HepG2 (cell line): Measurements from ENCODE around the gene SHLD1. TPM values are rescaled to one million over a fixed set of nuclear protein-coding genes. Genes with fewer than 3 reads are reported as not detected.

Experiments
- ATAC-seq: fragments of 200-7000 bp; cut with Tn5 transposase; 3 replicates; pipeline ENCODE4 v1.9.1; 2020; ENCODE audit warnings: mild to moderate bottlenecking, moderate library complexity
- BruUV-seq: library from RNA; stranded (reverse); fragments of 400-500 nt; replicated peaks from 2 replicates; lab custom pipeline; 2021; lab: Mats Ljungman, UMichigan
- CTCF ChIA-PET: fragments of 300-600 bp; formaldehyde crosslinking; extraction: SDS; loops from one replicate; lab custom pipeline; 2021; ENCODE audit warnings: low total read pairs, inconsistent platforms, low intra/inter-chr PET ratio; lab: Yijun Ruan, JAX
- POLR2A ChIA-PET: fragments of 350-600 bp; sonication (Branson Sonifier 250); formaldehyde crosslinking; loops from one replicate; lab custom pipeline; 2020; ENCODE audit warnings: antibody characterized with exemption, inconsistent platforms; lab: Yijun Ruan, JAX
- DNase-seq: peaks from one replicate; pipeline ENCODE4 v3.0.0-alpha.2; 2015; ENCODE audit warnings: low spot score
- FAIRE-seq: peaks from 3 replicates; lab custom pipeline; 2011; peaks lifted over from hg19 to GRCh38; lab: Jason Lieb, UNC
- H2AFZ ChIP-seq: one replicate; pipeline ENCODE4 v1.6.1; 2011; ENCODE audit warnings: low read length, inconsistent platforms
- H3K27ac ChIP-seq: fragments of 300-600 bp; 3 replicates; pipeline ENCODE4 v1.8.0; 2011; ENCODE audit warnings: mixed run types, mild to moderate bottlenecking, mixed read lengths, low read length, inconsistent platforms; ENCODE audit not compliant: insufficient read depth; ENCODE audit errors: extremely low read length
- H3K27me3 ChIP-seq, 2 experiments: fragments of 200-600 bp in 1 of 2; 2 replicates in 1 of 2; 3 replicates in 1 of 2; pipeline versions ENCODE4 v1.6.0 to v1.8.0; 2011; ENCODE audit warnings: low read length in 2 of 2, mild to moderate bottlenecking in 2 of 2, moderate library complexity in 2 of 2, inconsistent platforms in 1 of 2; ENCODE audit not compliant: insufficient read depth in 2 of 2, control insufficient read depth in 1 of 2
- H3K36me3 ChIP-seq, 2 experiments: fragments of 200-600 bp in 1 of 2; replicated peaks in 1 of 2; 2 replicates in 1 of 2; 3 replicates in 1 of 2; pipeline versions ENCODE4 v1.5.1 to v1.8.0; 2011; ENCODE audit warnings: low read length in 2 of 2, inconsistent platforms in 1 of 2; ENCODE audit not compliant: insufficient read depth in 2 of 2, control insufficient read depth in 1 of 2
- H3K4me1 ChIP-seq: 2 replicates; pipeline ENCODE4 v1.5.1; 2012; ENCODE audit warnings: low read length, inconsistent platforms; ENCODE audit not compliant: insufficient read depth
- H3K4me2 ChIP-seq: 2 replicates; pipeline ENCODE4 v1.6.0; 2011; ENCODE audit warnings: low read depth, low read length, inconsistent platforms
- H3K4me3 ChIP-seq, 3 experiments: fragments of 200-600 bp in 1 of 3; sonication (generic), shearing (Covaris generic) in 1 of 3; replicated peaks in 1 of 3; 2 replicates each; pipeline ENCODE4 v1.5.1; 2011 to 2016; ENCODE audit warnings: low read length in 3 of 3, inconsistent platforms in 2 of 3, low read depth in 2 of 3, mild to moderate bottlenecking in 2 of 3, control low read depth in 1 of 3, mixed read lengths in 1 of 3; ENCODE audit not compliant: insufficient read depth in 1 of 3
- H3K79me2 ChIP-seq: one replicate; pipeline ENCODE4 v1.6.1; 2011; ENCODE audit warnings: low read length, inconsistent platforms; ENCODE audit not compliant: insufficient read depth
- H3K9ac ChIP-seq: 2 replicates; pipeline ENCODE4 v1.6.0; 2011; ENCODE audit warnings: mild to moderate bottlenecking, low read depth, low read length, inconsistent platforms; ENCODE audit not compliant: insufficient read depth
- H3K9me3 ChIP-seq: 2 replicates; pipeline ENCODE4 v1.5.1; 2012; ENCODE audit warnings: mild to moderate bottlenecking, low read length
- H4K20me1 ChIP-seq: 2 replicates; pipeline ENCODE4 v1.6.0; 2011; ENCODE audit warnings: inconsistent platforms, mild to moderate bottlenecking, low read length, moderate library complexity; ENCODE audit not compliant: insufficient read depth
- ARID2 ChIP-seq: sonication (generic); formaldehyde crosslinking; IDR thresholded peaks from 2 replicates; pipeline ENCODE4 v1.8.1; 2022; ENCODE audit warnings: mild to moderate bottlenecking, missing genetic modification reagents, borderline replicate concordance
- FOXK1 ChIP-seq: sonication (generic); formaldehyde crosslinking; IDR thresholded peaks from 2 replicates; pipeline ENCODE4 v1.4.0; 2020; ENCODE audit warnings: low read depth, missing genetic modification reagents, borderline replicate concordance
- HNF1A ChIP-seq, 2 experiments: sonication (generic) in 1 of 2; formaldehyde crosslinking in 1 of 2; IDR thresholded peaks; 2 replicates each; pipeline versions ENCODE4 v1.4.0 to v1.6.1; 2016 to 2020; ENCODE audit warnings: borderline replicate concordance in 1 of 2, low read depth in 1 of 2, mild to moderate bottlenecking in 1 of 2, missing genetic modification reagents in 1 of 2
- LCORL ChIP-seq, 2 experiments: fragments of 450-650 bp in 1 of 2; sonication (generic) in 1 of 2; formaldehyde crosslinking in 1 of 2; IDR thresholded peaks; 2 replicates each; pipeline versions ENCODE4 v1.5.0 to v1.6.1; 2017 to 2020; ENCODE audit warnings: antibody characterized with exemption in 1 of 2, missing genetic modification reagents in 1 of 2
- NFKB2 ChIP-seq: sonication (generic); formaldehyde crosslinking; IDR thresholded peaks from 2 replicates; pipeline ENCODE4 v1.4.0; 2020; ENCODE audit warnings: missing genetic modification reagents, borderline replicate concordance
- PAXIP1 ChIP-seq: sonication (generic); formaldehyde crosslinking; conservative IDR thresholded peaks from 2 replicates; pipeline ENCODE4 v1.4.0; 2020; ENCODE audit warnings: mild to moderate bottlenecking, missing genetic modification reagents, moderate library complexity
- SMAD3 ChIP-seq: sonication (generic); formaldehyde crosslinking; IDR thresholded peaks from 2 replicates; pipeline ENCODE4 v1.4.0; 2020; ENCODE audit warnings: missing genetic modification reagents
- ZBTB1 ChIP-seq: sonication (generic); formaldehyde crosslinking; IDR thresholded peaks from 2 replicates; pipeline ENCODE4 v1.4.0; 2020; ENCODE audit warnings: missing genetic modification reagents, borderline replicate concordance
- ZNF292 ChIP-seq: sonication (generic); formaldehyde crosslinking; IDR thresholded peaks from 2 replicates; pipeline ENCODE4 v1.8.1; 2022; ENCODE audit warnings: mild to moderate bottlenecking, low read depth, missing genetic modification reagents, borderline replicate concordance
- ZNF382 ChIP-seq: sonication (generic); formaldehyde crosslinking; IDR thresholded peaks from 2 replicates; pipeline ENCODE4 v1.5.0; 2020; ENCODE audit warnings: missing genetic modification reagents, mild to moderate bottlenecking, borderline replicate concordance
- ZNF557 ChIP-seq: sonication (generic); formaldehyde crosslinking; IDR thresholded peaks from 2 replicates; pipeline ENCODE4 v1.4.0; 2020; ENCODE audit warnings: missing genetic modification reagents
- ZNF770 ChIP-seq: sonication (generic); formaldehyde crosslinking; IDR thresholded peaks from 2 replicates; pipeline ENCODE4 v1.5.0; 2020; ENCODE audit warnings: mild to moderate bottlenecking, missing genetic modification reagents
- WGBS: methylation state at CpG from one replicate; pipeline ENCODE4 v1.1.6; 2017; ENCODE audit warnings: low lambda C conversion rate; 5-methylcytosine and 5-hydroxymethylcytosine counted together
- in situ Hi-C: cut with HindIII; loops from 2 replicates; pipeline ENCODE4 v1.10.0; 2017; ENCODE audit warnings: low pct_unique_long_range_greater_than_20kb; ENCODE audit not compliant: extremely low pct_ligation_motif_present
- intact Hi-C: fragments of 100-400 bp; cut with micrococcal nuclease; formaldehyde crosslinking; loops from one replicate; pipeline ENCODE4 v1.10.0; 2022; ENCODE audit not compliant: unreplicated experiment
- polyA plus RNA-seq, 8 experiments: library from polyadenylated mRNA; depleted of rRNA in 3 of 8; stranded (reverse) in 7 of 8; unstranded in 1 of 8; fragments of >200 nt; fragmentation: Illumina TruSeq in 4 of 8; extraction: Trizol in 4 of 8; gene quantifications; 2 replicates each; pipeline versions ENCODE4 v1.2.1 to v1.2.3, GENCODE V29; 2011 to 2016; ENCODE audit warnings: low read depth in 4 of 8, missing spikeins in 1 of 8, mixed read lengths in 1 of 8; ENCODE audit not compliant: insufficient read depth in 1 of 8
- total RNA-seq, 5 experiments: library from RNA; depleted of rRNA; stranded (reverse); fragments of >200 nt; fragmentation: Illumina TruSeq; extraction: Trizol; gene quantifications; 2 replicates each; pipeline ENCODE4 v1.2.3, GENCODE V29; 2016; ENCODE audit warnings: low read depth in 1 of 5

SHLD1 gene
- total and polyA plus RNA-seq, 2 of the 13 experiments (the other 11 are each of a cell fraction or from before 2014, with no cell fraction given) = 8.9 to 10.0 TPM

GRCh38 chr20:5796331-5797040 lies 46.3 kb downstream of the SHLD1 start:
- POLR2A ChIA-PET = interaction anchor here (0.7 to 1.3 kb wide), 4 partner anchors 16 to 341 kb away, joined by 3 to 6 read pairs (median 3); no protein-coding TSS in a partner anchor
- H3K9me3 ChIP-seq = no peaks in the 10 kb centered on the region
- intact Hi-C loops = no loop called here
- in situ Hi-C loops = no loop called here
- no peak overlapping the region for H2AFZ ChIP-seq
- H4K20me1 ChIP-seq = no peaks in the 10 kb centered on the region
- H3K27me3 ChIP-seq = no peaks in the 10 kb centered on the region
- no peaks in the 10 kb centered on the region for H3K36me3 ChIP-seq
- H3K79me2 ChIP-seq = no peaks in the 10 kb centered on the region
- H3K4me2 ChIP-seq = 0 out of 2 replicates have a peak overlapping the region, but pooled peaks have one; percentile 0
- peaks cover 36% of the 10 kb centered on the region for H3K4me1 ChIP-seq
- no TSS peak for BruUV-seq
- peak overlapping the region; percentile 0 for H3K27ac ChIP-seq
- no peak overlapping the region for H3K9ac ChIP-seq
- ATAC-seq (peak; percentile 60), FAIRE-seq (no peak), DNase-seq (peak; percentile 31)
- no peak overlapping the region for H3K4me3 ChIP-seq
- 86% methylated on average over 8 of the region's 8 CpGs for WGBS
- CTCF ChIA-PET = no interaction called here
- TF ChIP-seq NFKB2 (CRISPR knock-in tag) = no peak
- 0 out of 2 replicates have a peak, but pooled peaks have one; percentile 25 for TF ChIP-seq PAXIP1 (CRISPR knock-in tag)
- TF ChIP-seq ZNF770 (CRISPR knock-in tag) = peak; percentile 88
- no peak for TF ChIP-seq ZNF557 (CRISPR knock-in tag)
- TF ChIP-seq HNF1A (IDR thresholded peaks at IDR 0.05; ENCODE audit: low read depth) = no peak
- peak; percentile 44; the same call in 1 of the 2 replicates for TF ChIP-seq HNF1A (CRISPR knock-in tag; IDR thresholded peaks at IDR 0.05; ENCODE audit: borderline replicate concordance)
- TF ChIP-seq FOXK1 (CRISPR knock-in tag) = no peak
- peak; percentile 33 for TF ChIP-seq ZNF292
- no peak for TF ChIP-seq SMAD3 (CRISPR knock-in tag)
- no peak for TF ChIP-seq ZNF382 (CRISPR knock-in tag)
- TF ChIP-seq ZBTB1 (CRISPR knock-in tag) = no peak
- TF ChIP-seq ARID2 (CRISPR knock-in tag) = no peak
- TF ChIP-seq LCORL (IDR thresholded peaks at IDR 0.05) = no peak
- TF ChIP-seq LCORL (CRISPR knock-in tag; IDR thresholded peaks at IDR 0.05) = no peak
